ENCODE measurements around the gene ISG20L2.

The ISG20L2 gene

GRCh38 chr1:156740237-156740740, 11.7 kb upstream of the ISG20L2 start:
- DNase-seq = no peak

GRCh38 chr1:156738916-156739315, 10.3 kb upstream of the ISG20L2 start:
- DNase-seq = no peak

- no peak for DNase-seq
These were observed 9.8 kb upstream of the ISG20L2 start for GRCh38 chr1:156738407-156738806.

GRCh38 chr1:156733989-156734584, 5.5 kb upstream of the ISG20L2 start:
- no peak for DNase-seq

GRCh38 chr1:156727926-156728598, 504 bp downstream of the ISG20L2 start, which contains the start of gene METTL25B:
METTL25B (plus strand) TSS chr1:156728469; CDS start chr1:156729105, 636 bp downstream.
- DNase-seq = peak; percentile 59

GRCh38 chr1:156727492-156727891, 1.1 kb downstream of the ISG20L2 start:
- no peak for DNase-seq

- DNase-seq = peak; percentile 45
These were observed 1.9 kb downstream of the ISG20L2 start for GRCh38 chr1:156726549-156727226.

- peak; percentile 78 for DNase-seq
These were observed 2.8 kb downstream of the ISG20L2 start for GRCh38 chr1:156725683-156726280.

- DNase-seq = no peak
These were observed 7.0 kb downstream of the ISG20L2 start for GRCh38 chr1:156721535-156721934.

- DNase-seq = no peak
These were observed 7.4 kb downstream of the ISG20L2 start for GRCh38 chr1:156721131-156721530.

GRCh38 chr1:156717351-156717750, 11.2 kb downstream of the ISG20L2 start:
- no peak for DNase-seq

GRCh38 chr1:156714830-156715229, 13.7 kb downstream of the ISG20L2 start:
- DNase-seq = no peak

- DNase-seq = no peak
These were observed 15.9 kb downstream of the ISG20L2 start for GRCh38 chr1:156712626-156713025.

GRCh38 chr1:156711011-156711817, 17.4 kb downstream of the ISG20L2 start:
- DNase-seq = no peak

- no peak for DNase-seq
These were observed 18.6 kb downstream of the ISG20L2 start for GRCh38 chr1:156709757-156710489.

- DNase-seq = no peak
These were observed 19.5 kb downstream of the ISG20L2 start for GRCh38 chr1:156709031-156709430.

- no peak for DNase-seq
These were observed 20.3 kb downstream of the ISG20L2 start for GRCh38 chr1:156708218-156708661.

- DNase-seq = no peak
These were observed 20.9 kb downstream of the ISG20L2 start for GRCh38 chr1:156707417-156708217.

GRCh38 chr1:156706657-156707416, 21.7 kb downstream of the ISG20L2 start:
- no peak for DNase-seq

Data from activated gamma-delta T cell treated with Interleukin-2 at 50 U/mL for 16 hours (primary cell).